ENCODE results near the gene CPNE6. TPM values are rescaled to one million over a fixed set of nuclear protein-coding genes. Genes with fewer than 3 reads are reported as not detected.

The CPNE6 gene
- total and polyA plus RNA-seq, 2 of the 13 experiments (the other 11 are each of a cell fraction or from before 2014, with no cell fraction given), result not detected

- no peak for TF ChIP-seq TERF1 (CRISPR knock-in tag; IDR thresholded peaks at IDR 0.05)
- peak; percentile 12; the same call in 1 of the 2 replicates for TF ChIP-seq ZNF782 (CRISPR knock-in tag; IDR thresholded peaks at IDR 0.05; ENCODE audit: borderline replicate concordance)
- peak; percentile 27; the same call in 1 of the 2 replicates for TF ChIP-seq SP5 (CRISPR knock-in tag; IDR thresholded peaks at IDR 0.05; ENCODE audit: borderline replicate concordance, low read depth)
- TF ChIP-seq NFYC (CRISPR knock-in tag; IDR thresholded peaks at IDR 0.05), result no peak
- peak; percentile 46; the same call in 1 of the 2 replicates for TF ChIP-seq SP4 (CRISPR knock-in tag; IDR thresholded peaks at IDR 0.05)
- TF ChIP-seq ZNF747 (CRISPR knock-in tag; IDR thresholded peaks at IDR 0.05; ENCODE audit: borderline replicate concordance), result peak; percentile 27; the same call in 1 of the 2 replicates
- TF ChIP-seq ZNF414 (CRISPR knock-in tag; IDR thresholded peaks at IDR 0.05), result peak; percentile 84; the same call in 1 of the 2 replicates
- no peak; the same call in 1 of the 2 replicates for TF ChIP-seq ZBTB4 (CRISPR knock-in tag; IDR thresholded peaks at IDR 0.05; ENCODE audit: borderline replicate concordance)
- peak; percentile 44; the same call in 1 of the 2 replicates for TF ChIP-seq HOMEZ (CRISPR knock-in tag; IDR thresholded peaks at IDR 0.05; ENCODE audit: low read depth)
- TF ChIP-seq DMTF1 (CRISPR knock-in tag; IDR thresholded peaks at IDR 0.05), result no peak
- TF ChIP-seq MYPOP (CRISPR knock-in tag; IDR thresholded peaks at IDR 0.05), result peak; percentile 29; the same call in 1 of the 2 replicates
- TF ChIP-seq CEBPB (IDR thresholded peaks at IDR 0.05; ENCODE audit: borderline replicate concordance, low read depth, low read length), result peak; percentile 44; the same call in 1 of the 2 replicates
- TF ChIP-seq UBTF (CRISPR knock-in tag; IDR thresholded peaks at IDR 0.05), result peak; percentile 63; the same call in 1 of the 2 replicates
Measured at GRCh38 chr14:24067133-24068082, 4.0 kb upstream of the CPNE6 start (continued).

All from HepG2 (cell line).